OCI-LY3 (cell line): ENCODE results near the gene EIF3L.

ENCODE experiments used
- H2AFZ ChIP-seq: fragments of 200-600, 300-600 bp; shearing (Covaris generic); 2 replicates; pipeline ENCODE4 v1.6.0; 2014; ENCODE audit warnings: antibody characterized with exemption, low read depth, low read length
- H3K27ac ChIP-seq: fragments of 200-600, 300-600 bp; sonication (generic); 2 replicates; pipeline ENCODE4 v1.5.1; 2014; ENCODE audit warnings: mild to moderate bottlenecking, low read length, moderate library complexity, mixed read lengths
- H3K27me3 ChIP-seq: fragments of 200-600, 300-600 bp; sonication (generic); 2 replicates; pipeline ENCODE4 v1.6.1; 2014; ENCODE audit warnings: low read depth, low read length, mixed read lengths
- H3K36me3 ChIP-seq: fragments of 200-600, 300-600 bp; sonication (generic); replicated peaks from 2 replicates; pipeline ENCODE3; 2014; ENCODE audit warnings: low read depth, low read length, mixed read lengths
- H3K4me1 ChIP-seq: fragments of 300-600, 200-600 bp; sonication (generic); 2 replicates; pipeline ENCODE4 v1.6.1; 2014; ENCODE audit warnings: low read length, mixed read lengths
- H3K4me2 ChIP-seq: fragments of 200-600, 300-600 bp; sonication (generic); 2 replicates; pipeline ENCODE4 v1.6.1; 2014; ENCODE audit warnings: low read length, mixed read lengths
- H3K4me3 ChIP-seq: fragments of 300-600, 200-600 bp; sonication (generic); 2 replicates; pipeline ENCODE4 v1.5.1; 2014; ENCODE audit warnings: antibody characterized with exemption, mild to moderate bottlenecking, low read length, moderate library complexity
- H3K79me2 ChIP-seq: fragments of 300-600, 200-600 bp; shearing (Covaris generic); 2 replicates; pipeline ENCODE4 v1.6.1; 2014; ENCODE audit warnings: mild to moderate bottlenecking, low read length, mixed read lengths
- H3K9ac ChIP-seq: fragments of 300-600, 200-600 bp; shearing (Covaris generic); 2 replicates; pipeline ENCODE4 v1.6.0; 2014; ENCODE audit warnings: mild to moderate bottlenecking, low read length, moderate library complexity
- H3K9me3 ChIP-seq: fragments of 200-600, 300-600 bp; shearing (Covaris generic); 2 replicates; pipeline ENCODE4 v1.6.1; 2014; ENCODE audit warnings: low read length, mixed read lengths; ENCODE audit not compliant: insufficient read depth
- H4K20me1 ChIP-seq: fragments of 200-600, 300-600 bp; sonication (generic); 2 replicates; pipeline ENCODE4 v1.6.1; 2016; ENCODE audit warnings: low read length, mixed read lengths; ENCODE audit not compliant: insufficient read depth
- EZH2phosphoT487 ChIP-seq: fragments of 200-600 bp; shearing (Covaris generic); IDR thresholded peaks from 2 replicates; pipeline ENCODE4 v1.6.1; 2018; ENCODE audit warnings: antibody characterized with exemption, mixed run types, low read depth
- TF ChIP-seq, protein P1 (sequence below): fragments of 200-600, 300-600 bp; sonication (generic); IDR thresholded peaks from 2 replicates; pipeline ENCODE4 v1.5.1; 2014; ENCODE audit warnings: antibody characterized with exemption, low read length, low read depth

Gene EIF3L

DNA sequence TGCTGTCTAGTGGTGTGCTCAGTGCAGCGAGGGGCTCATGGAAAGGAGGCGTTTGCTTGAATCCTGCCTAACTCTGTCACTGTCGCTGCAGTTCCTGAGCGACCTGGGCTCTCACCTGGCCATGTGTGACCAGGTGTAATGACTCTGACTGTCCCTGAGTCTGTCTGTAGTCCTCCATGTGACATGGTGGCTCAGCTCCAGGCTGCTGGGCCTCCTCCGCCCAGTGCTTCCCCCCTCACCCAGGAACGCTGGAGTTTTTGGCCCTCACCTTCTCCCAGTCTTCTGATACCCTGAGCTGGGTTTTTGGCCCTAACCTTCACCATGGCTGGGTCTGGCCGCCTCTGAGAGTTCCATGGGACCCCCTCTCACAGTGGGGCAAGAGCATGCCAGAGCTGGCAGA, 77.1 kb downstream of the EIF3L start:
- Histone ChIP-seq H3K36me3 (peaks cover 8% of the 10 kb centered on the region), H3K27ac (no peak overlapping the region), H3K79me2 (no peaks in the 10 kb centered on the region), H3K9me3 (no peaks in the 10 kb centered on the region), H4K20me1 (no peaks in the 10 kb centered on the region), H3K4me1 (no peaks in the 10 kb centered on the region), H3K4me3 (no peak overlapping the region), H3K27me3 (no peaks in the 10 kb centered on the region), H2AFZ (no peak overlapping the region), H3K9ac (no peak overlapping the region), H3K4me2 (no peak overlapping the region)
- TF ChIP-seq EZH2phosphoT487 = no peak

DNA sequence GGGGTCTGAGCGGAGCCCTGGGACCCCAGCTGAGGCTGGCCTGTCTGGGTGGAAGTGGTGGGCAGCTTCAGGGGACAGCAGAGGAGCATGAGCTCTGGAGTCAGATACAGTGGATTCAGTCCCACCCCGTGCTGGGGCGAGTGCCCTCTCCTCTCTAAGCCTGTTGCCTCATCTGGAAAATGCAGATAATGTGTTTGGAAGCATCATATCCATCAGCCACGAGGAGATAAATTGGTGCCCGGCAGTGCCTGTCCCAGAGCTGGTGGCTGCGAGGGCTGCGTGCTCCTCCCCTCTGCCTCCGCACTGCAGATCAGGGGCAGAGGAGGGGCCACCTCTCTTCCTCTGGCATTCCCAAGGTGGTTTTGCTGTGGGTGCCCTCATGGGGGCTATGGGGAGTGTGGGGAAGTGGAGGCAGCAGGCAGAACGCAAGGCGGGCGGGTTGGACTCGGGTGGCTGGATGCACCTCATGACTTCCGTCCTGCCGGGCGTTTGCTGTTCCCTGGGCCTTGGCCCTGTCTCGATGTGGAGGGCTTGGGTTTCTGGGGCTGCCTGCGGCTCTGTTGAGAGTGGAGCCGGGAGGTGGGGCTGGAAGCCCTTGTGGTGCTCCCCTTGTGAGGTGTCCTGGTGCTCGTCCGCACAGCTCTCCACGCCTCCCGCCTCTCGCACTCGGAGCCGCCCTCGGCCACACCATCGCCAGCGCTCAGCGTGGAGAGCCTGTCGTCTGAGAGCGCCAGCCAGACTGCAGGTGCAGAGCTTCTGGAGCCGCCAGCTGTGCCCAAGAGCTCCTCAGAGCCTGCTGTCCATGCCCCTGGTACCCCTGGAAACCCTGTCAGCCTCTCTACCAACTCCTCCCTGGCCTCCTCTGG, 77.8 kb downstream of the EIF3L start:
- Histone ChIP-seq H3K9me3 (no peaks in the 10 kb centered on the region), H3K27me3 (no peaks in the 10 kb centered on the region), H3K36me3 (peaks cover 5% of the 10 kb centered on the region), H3K4me1 (no peaks in the 10 kb centered on the region), H2AFZ (no peak overlapping the region), H3K4me2 (no peak overlapping the region), H3K4me3 (no peak overlapping the region), H3K79me2 (no peaks in the 10 kb centered on the region), H3K9ac (no peak overlapping the region), H3K27ac (no peak overlapping the region), H4K20me1 (no peaks in the 10 kb centered on the region)
- TF ChIP-seq EZH2phosphoT487 = no peak
- TF ChIP-seq, protein P1, sequence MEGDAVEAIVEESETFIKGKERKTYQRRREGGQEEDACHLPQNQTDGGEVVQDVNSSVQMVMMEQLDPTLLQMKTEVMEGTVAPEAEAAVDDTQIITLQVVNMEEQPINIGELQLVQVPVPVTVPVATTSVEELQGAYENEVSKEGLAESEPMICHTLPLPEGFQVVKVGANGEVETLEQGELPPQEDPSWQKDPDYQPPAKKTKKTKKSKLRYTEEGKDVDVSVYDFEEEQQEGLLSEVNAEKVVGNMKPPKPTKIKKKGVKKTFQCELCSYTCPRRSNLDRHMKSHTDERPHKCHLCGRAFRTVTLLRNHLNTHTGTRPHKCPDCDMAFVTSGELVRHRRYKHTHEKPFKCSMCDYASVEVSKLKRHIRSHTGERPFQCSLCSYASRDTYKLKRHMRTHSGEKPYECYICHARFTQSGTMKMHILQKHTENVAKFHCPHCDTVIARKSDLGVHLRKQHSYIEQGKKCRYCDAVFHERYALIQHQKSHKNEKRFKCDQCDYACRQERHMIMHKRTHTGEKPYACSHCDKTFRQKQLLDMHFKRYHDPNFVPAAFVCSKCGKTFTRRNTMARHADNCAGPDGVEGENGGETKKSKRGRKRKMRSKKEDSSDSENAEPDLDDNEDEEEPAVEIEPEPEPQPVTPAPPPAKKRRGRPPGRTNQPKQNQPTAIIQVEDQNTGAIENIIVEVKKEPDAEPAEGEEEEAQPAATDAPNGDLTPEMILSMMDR = no peak

DNA sequence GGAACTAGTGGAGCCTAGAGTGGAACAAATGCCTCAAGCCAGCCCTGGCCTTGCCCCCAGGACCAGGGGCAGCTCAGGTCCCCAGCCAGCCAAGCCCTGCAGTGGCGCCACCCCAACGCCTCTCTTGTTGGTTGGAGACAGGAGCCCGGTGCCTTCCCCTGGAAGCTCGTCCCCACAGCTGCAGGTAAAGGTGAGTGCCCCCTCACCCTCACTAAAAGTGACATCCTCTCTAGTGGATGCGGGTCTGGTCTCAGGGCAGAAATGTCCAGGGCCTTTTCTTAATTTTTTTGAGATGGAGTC, 78.4 kb downstream of the EIF3L start:
- Histone ChIP-seq H3K4me2 (no peak overlapping the region), H3K79me2 (no peaks in the 10 kb centered on the region), H3K4me3 (no peak overlapping the region), H3K4me1 (no peaks in the 10 kb centered on the region), H4K20me1 (no peaks in the 10 kb centered on the region), H3K27me3 (no peaks in the 10 kb centered on the region), H3K9me3 (no peaks in the 10 kb centered on the region), H3K36me3 (peaks cover 5% of the 10 kb centered on the region), H3K9ac (no peak overlapping the region), H3K27ac (no peak overlapping the region), H2AFZ (no peak overlapping the region)
- TF ChIP-seq EZH2phosphoT487 = no peak
- TF ChIP-seq, protein P1 = no peak

DNA sequence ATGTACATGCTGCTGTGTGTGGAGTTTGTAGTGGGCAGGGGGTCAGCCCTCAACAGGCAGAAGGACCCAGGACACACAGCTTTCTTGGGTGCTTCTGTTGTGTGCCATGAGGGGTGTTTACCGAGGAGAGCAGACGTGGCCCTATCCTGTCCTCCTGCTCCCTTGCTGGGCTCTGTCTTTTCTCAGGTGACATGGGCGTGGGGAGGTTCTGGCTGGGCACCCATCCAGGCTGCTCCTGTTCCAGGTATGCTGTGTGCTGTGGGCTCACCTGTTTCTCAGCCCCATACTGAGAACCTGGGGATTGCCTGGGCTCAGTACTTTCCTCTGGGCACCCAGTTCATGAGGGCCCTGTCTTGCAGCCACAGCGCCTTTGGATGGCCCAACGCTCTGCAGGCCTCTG, 80.2 kb downstream of the EIF3L start:
- no peak overlapping the region for H2AFZ ChIP-seq
- H3K36me3 ChIP-seq = peaks cover 5% of the 10 kb centered on the region
- no peaks in the 10 kb centered on the region for H3K27me3 ChIP-seq
- no peaks in the 10 kb centered on the region for H3K79me2 ChIP-seq
- no peak overlapping the region for H3K27ac ChIP-seq
- H3K4me2 ChIP-seq = no peak overlapping the region
- TF ChIP-seq, protein P1 = no peak
- no peak for TF ChIP-seq EZH2phosphoT487
- no peaks in the 10 kb centered on the region for H3K9me3 ChIP-seq
- H3K4me1 ChIP-seq = peaks cover 4% of the 10 kb centered on the region; the same call in 1 of the 2 replicates
- H4K20me1 ChIP-seq = no peaks in the 10 kb centered on the region
- no peak overlapping the region for H3K4me3 ChIP-seq
- no peak overlapping the region for H3K9ac ChIP-seq
